ENCODE measurements around the gene DLL4. TPM values are rescaled to one million over a fixed set of nuclear protein-coding genes. Genes with fewer than 3 reads are reported as not detected.
A peak's percentile ranks its signal among the peaks of the same experiment; 100 is the strongest.

The DLL4 gene
- total RNA-seq, 1 donor from 2014 or later = 6.5 TPM

DNA sequence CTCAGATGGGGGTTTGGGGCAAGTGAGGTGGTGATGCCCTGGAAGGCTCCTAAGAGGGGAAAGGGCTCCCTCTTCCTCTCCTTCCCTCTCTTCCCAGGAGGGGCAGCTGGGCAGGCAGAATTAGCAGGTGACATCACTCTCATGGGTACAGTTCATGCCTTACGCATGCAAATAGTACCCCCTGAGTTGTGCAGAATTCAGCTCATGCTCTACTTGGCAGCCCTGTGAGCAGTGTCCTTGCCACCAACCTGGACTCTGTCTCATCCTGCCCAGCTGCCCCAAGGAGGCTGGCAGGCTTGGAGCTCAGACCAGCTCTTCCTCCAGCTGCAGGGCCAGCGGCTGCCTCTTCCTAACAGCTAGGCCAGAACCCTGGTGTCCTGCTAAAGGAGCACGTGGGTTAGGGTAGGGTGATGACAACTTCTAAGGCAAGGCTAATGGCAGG is 27.4 kb downstream of the DLL4 start:
- H3K27ac Mint-ChIP-seq = no peak overlapping the region
- H3K27me3 Mint-ChIP-seq = peaks cover 48% of the 10 kb centered on the region
- H3K9me3 Mint-ChIP-seq (ENCODE audit: low read depth) = no peaks in the 10 kb centered on the region
- peaks cover 24% of the 10 kb centered on the region for H3K4me1 Mint-ChIP-seq (ENCODE audit: low read depth)
- H3K4me3 Mint-ChIP-seq (ENCODE audit: low read depth) = peak overlapping the region; percentile 58
- no peak for DNase-seq (ENCODE audit: low spot score, unreplicated experiment)
- TF ChIP-seq, protein P1, sequence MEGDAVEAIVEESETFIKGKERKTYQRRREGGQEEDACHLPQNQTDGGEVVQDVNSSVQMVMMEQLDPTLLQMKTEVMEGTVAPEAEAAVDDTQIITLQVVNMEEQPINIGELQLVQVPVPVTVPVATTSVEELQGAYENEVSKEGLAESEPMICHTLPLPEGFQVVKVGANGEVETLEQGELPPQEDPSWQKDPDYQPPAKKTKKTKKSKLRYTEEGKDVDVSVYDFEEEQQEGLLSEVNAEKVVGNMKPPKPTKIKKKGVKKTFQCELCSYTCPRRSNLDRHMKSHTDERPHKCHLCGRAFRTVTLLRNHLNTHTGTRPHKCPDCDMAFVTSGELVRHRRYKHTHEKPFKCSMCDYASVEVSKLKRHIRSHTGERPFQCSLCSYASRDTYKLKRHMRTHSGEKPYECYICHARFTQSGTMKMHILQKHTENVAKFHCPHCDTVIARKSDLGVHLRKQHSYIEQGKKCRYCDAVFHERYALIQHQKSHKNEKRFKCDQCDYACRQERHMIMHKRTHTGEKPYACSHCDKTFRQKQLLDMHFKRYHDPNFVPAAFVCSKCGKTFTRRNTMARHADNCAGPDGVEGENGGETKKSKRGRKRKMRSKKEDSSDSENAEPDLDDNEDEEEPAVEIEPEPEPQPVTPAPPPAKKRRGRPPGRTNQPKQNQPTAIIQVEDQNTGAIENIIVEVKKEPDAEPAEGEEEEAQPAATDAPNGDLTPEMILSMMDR (IDR thresholded peaks at IDR 0.05; ENCODE audit: unreplicated experiment) = no peak
- H3K36me3 Mint-ChIP-seq (ENCODE audit: insufficient read depth) = peaks cover 7% of the 10 kb centered on the region

DNA sequence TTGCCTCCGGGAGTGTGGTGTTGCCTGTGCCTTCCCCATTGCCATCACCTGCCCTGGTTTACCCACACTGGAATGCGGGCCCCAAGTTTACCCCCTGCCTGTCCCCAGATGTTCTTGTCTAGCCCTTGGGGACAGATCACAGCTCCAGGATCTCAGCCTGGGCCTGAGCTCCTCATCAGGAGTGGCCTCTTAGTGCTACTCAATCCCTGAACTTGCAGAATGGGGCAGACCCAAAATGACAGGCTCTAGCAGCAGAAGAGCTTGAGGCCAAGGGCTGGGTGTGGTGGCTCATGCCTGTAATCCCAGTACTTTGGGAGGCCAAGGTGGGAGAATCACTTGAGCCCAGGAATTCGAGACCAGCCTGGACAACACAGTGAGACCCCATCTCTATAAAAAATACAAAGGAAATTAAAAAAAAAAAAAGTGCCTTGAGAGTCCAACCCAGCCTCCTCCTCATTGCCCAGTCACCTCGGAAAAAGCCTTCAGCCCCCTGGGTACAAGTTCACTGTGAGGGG is 28.0 kb downstream of the DLL4 start:
- Mint-ChIP-seq H3K4me1 (ENCODE audit: low read depth) (peaks cover 24% of the 10 kb centered on the region), H3K27me3 (peaks cover 43% of the 10 kb centered on the region), H3K36me3 (ENCODE audit: insufficient read depth) (peaks cover 7% of the 10 kb centered on the region), H3K9me3 (ENCODE audit: low read depth) (peaks cover under 1% of the 10 kb centered on the region), H3K27ac (no peak overlapping the region), H3K4me3 (ENCODE audit: low read depth) (no peak overlapping the region)
- TF ChIP-seq, protein P1 (IDR thresholded peaks at IDR 0.05; ENCODE audit: unreplicated experiment) = no peak
- no peak for DNase-seq (ENCODE audit: low spot score, unreplicated experiment)

DNA sequence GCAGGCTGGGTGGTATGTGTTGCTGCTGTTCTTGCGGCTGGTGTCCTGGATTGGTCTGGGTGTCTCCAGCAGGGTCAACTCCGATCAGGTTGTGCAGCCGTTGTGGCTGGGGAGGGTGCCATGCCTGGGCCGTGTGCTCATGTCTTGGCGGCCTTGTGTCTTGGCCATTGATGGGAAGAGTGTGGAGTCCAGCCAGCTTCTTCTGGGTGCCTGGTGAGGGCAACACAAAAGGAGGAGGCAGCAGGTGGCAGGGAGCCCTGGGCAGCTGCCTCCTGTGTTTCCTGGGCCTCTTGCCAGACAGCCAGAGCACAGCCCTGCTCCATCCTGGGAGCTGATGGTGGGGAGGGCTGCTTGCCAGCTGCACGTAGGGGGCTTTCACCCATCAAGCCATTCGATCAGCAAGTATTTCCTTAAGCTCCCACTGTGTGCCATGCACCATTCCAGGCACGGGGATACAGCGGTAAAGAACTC is 28.5 kb downstream of the DLL4 start:
- TF ChIP-seq, protein P1 (IDR thresholded peaks at IDR 0.05; ENCODE audit: unreplicated experiment) = no peak
- H3K27me3 Mint-ChIP-seq = peaks cover 38% of the 10 kb centered on the region
- no peak overlapping the region for H3K27ac Mint-ChIP-seq
- H3K4me3 Mint-ChIP-seq (ENCODE audit: low read depth) = no peak overlapping the region
- peaks cover 5% of the 10 kb centered on the region for H3K9me3 Mint-ChIP-seq (ENCODE audit: low read depth)
- peaks cover 22% of the 10 kb centered on the region for H3K4me1 Mint-ChIP-seq (ENCODE audit: low read depth)
- H3K36me3 Mint-ChIP-seq (ENCODE audit: insufficient read depth) = peaks cover 7% of the 10 kb centered on the region
- no peak for DNase-seq (ENCODE audit: low spot score, unreplicated experiment)

DNA sequence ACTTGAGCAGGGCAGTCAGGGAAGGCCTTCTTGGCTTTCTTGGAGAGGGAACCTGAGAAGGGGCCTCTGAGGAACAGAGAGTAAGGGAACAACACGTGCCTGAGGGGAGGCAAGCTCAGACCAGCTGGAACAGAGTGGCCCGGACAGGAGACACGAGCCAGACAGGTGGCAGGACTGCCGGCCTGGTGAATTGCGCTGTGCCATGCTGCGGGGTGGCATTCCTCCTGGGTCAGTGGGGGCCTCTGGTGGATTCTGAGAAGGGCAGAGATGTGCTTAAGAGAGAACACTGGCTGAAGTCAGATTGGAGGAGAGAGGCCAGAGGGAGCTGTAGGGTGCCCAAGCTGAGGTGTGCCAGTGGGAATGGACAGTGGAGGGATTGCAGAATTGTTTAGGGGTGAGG is 29.0 kb downstream of the DLL4 start:
- peaks cover 40% of the 10 kb centered on the region for H3K27me3 Mint-ChIP-seq
- peaks cover 22% of the 10 kb centered on the region for H3K4me1 Mint-ChIP-seq (ENCODE audit: low read depth)
- H3K36me3 Mint-ChIP-seq (ENCODE audit: insufficient read depth) = peaks cover 10% of the 10 kb centered on the region
- H3K4me3 Mint-ChIP-seq (ENCODE audit: low read depth) = no peak overlapping the region
- DNase-seq (ENCODE audit: low spot score, unreplicated experiment) = no peak
- H3K9me3 Mint-ChIP-seq (ENCODE audit: low read depth) = peaks cover 8% of the 10 kb centered on the region
- peak overlapping the region; percentile 89 for H3K27ac Mint-ChIP-seq
- TF ChIP-seq, protein P1 (IDR thresholded peaks at IDR 0.05; ENCODE audit: unreplicated experiment) = no peak

DNA sequence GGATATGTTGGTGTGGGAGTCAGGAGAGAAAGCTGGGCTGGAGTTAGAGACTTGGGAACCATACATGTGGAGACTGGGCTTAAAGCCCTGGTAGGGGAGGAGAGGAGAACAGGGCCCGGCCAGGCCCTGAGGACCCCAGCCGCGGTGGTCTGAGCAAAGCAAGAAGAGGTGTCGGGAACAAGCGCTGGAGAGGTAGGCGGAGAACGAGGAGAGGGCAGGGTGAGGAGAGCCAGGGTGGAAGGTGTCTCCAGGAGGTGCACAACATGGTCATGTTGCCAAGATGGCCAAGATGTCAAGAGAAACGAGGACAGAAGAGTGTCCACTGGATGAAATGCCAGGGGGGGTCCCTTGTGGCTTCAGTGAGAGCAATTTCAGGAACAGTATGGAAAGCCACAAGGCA is 29.6 kb downstream of the DLL4 start:
- H3K27ac Mint-ChIP-seq = peak overlapping the region; percentile 89
- DNase-seq (ENCODE audit: low spot score, unreplicated experiment) = no peak
- peaks cover 10% of the 10 kb centered on the region for H3K36me3 Mint-ChIP-seq (ENCODE audit: insufficient read depth)
- H3K9me3 Mint-ChIP-seq (ENCODE audit: low read depth) = peaks cover 9% of the 10 kb centered on the region
- peaks cover 20% of the 10 kb centered on the region for H3K4me1 Mint-ChIP-seq (ENCODE audit: low read depth)
- TF ChIP-seq, protein P1 (IDR thresholded peaks at IDR 0.05; ENCODE audit: unreplicated experiment) = no peak
- no peak overlapping the region for H3K4me3 Mint-ChIP-seq (ENCODE audit: low read depth)
- peaks cover 41% of the 10 kb centered on the region for H3K27me3 Mint-ChIP-seq

Measured in progenitor cell of endocrine pancreas (in vitro differentiated cells).